Mucosa of rectum (tissue), 2 donors: Measurements from ENCODE around the gene PER2.

Experiments used
- H3K27ac ChIP-seq, 2 donors: one replicate each; pipeline ENCODE4 v1.7.0; 2013; ENCODE audit warnings: inconsistent platforms in 2 of 2, low read depth in 2 of 2, low read length in 2 of 2
- H3K27me3 ChIP-seq, 2 donors: one replicate each; pipeline ENCODE4 v1.7.0; 2013; ENCODE audit warnings: low read length in 2 of 2; ENCODE audit not compliant: control insufficient read depth in 2 of 2, insufficient read depth in 2 of 2
- H3K36me3 ChIP-seq, 2 donors: one replicate each; pipeline ENCODE4 v1.7.0; 2013; ENCODE audit warnings: low read length in 2 of 2; ENCODE audit not compliant: control insufficient read depth in 2 of 2, insufficient read depth in 2 of 2
- H3K4me1 ChIP-seq, 2 donors: one replicate each; pipeline ENCODE4 v1.7.0; 2013; ENCODE audit warnings: low read length in 2 of 2, mild to moderate bottlenecking in 1 of 2; ENCODE audit not compliant: control insufficient read depth in 2 of 2, insufficient read depth in 2 of 2
- H3K4me3 ChIP-seq, 2 donors: one replicate each; pipeline ENCODE4 v1.7.0; 2013; ENCODE audit warnings: low read length in 2 of 2
- H3K9ac ChIP-seq, 2 donors: one replicate each; pipeline ENCODE4 v1.7.0; 2013; ENCODE audit warnings: low read length in 2 of 2, low read depth in 1 of 2, mild to moderate bottlenecking in 1 of 2
- H3K9me3 ChIP-seq, 2 donors: one replicate each; pipeline ENCODE4 v1.7.0; 2013; ENCODE audit warnings: low read length in 2 of 2; ENCODE audit not compliant: control insufficient read depth in 2 of 2
- donor health status: healthy.
- donor health status: Normal muscosa, but diverticular disease.

PER2 gene

DNA sequence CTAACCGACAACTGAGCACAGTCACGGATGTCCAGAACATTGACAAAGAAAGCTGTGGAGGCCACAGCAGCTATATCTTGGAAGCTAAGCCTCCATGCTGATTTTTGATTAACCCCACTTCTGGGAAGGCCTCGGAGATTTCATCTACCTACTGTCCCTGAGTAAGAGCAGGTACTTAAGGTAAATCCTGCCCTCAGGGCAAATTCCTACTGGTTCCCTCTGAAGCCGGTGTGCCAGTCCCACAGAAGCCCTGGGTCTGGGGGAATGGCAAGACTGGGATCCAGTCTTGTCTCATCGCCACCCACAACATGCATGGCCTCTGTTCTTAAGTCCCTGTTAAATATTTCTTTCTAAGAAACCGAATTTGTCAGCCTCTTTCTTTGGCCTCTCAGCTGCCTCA, 18.7 kb downstream of the PER2 start:
- Histone ChIP-seq H3K4me1 (peaks cover 9 to 15% of the 10 kb centered on the region in 2 donors), H3K36me3 (peaks cover 65 to 67% of the 10 kb centered on the region in 2 donors), H3K4me3 (no peak overlapping the region), H3K27ac (no peak overlapping the region), H3K9ac (no peak overlapping the region), H3K27me3 (no peaks in the 10 kb centered on the region), H3K9me3 (no peaks in the 10 kb centered on the region)

DNA sequence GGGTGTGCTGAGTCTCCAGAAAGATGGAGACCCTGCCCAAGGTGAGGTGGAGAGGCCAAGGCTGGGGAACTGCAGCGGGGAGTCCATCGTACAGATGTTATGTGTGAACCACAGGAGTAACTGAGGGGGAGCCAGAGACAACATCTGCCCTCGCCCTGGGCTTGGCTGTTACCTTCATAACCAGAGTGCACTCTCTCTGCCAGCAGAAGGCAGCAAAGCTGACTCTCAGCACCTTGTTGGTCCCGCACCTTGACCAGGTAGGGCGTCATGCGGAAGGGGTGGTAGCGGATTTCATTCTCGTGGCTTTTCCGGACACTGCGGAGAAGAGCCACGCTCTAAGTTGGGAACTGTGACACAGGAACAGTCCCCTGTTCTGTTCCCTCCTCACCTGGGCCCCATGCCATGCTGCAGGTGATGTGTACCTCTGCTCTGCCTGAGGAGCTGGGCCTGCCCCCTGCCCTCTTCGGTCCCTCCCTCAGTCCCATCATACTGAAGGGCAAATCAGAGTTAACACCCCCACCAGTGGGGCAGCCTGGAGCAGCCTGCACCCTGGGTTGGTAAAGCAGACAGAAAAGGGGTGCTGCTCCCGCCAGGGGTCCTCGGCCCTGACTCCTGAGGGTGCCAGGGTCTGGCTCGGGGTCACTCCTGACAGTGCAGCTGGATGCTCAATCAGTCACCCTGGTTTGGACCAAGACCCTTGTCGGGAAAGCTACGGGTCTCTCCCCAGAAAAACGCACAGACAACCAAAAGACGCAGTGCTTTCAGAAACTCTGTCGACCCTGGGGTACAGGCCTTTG, 20.3 kb downstream of the PER2 start:
- peaks cover 10 to 16% of the 10 kb centered on the region in 2 donors for H3K4me1 ChIP-seq
- H3K36me3 ChIP-seq, result peaks cover 63 to 66% of the 10 kb centered on the region in 2 donors
- no peaks in the 10 kb centered on the region for H3K9me3 ChIP-seq
- H3K27me3 ChIP-seq, result no peaks in the 10 kb centered on the region
- H3K27ac ChIP-seq, result no peak overlapping the region
- H3K9ac ChIP-seq, result no peak overlapping the region
- no peak overlapping the region for H3K4me3 ChIP-seq

DNA sequence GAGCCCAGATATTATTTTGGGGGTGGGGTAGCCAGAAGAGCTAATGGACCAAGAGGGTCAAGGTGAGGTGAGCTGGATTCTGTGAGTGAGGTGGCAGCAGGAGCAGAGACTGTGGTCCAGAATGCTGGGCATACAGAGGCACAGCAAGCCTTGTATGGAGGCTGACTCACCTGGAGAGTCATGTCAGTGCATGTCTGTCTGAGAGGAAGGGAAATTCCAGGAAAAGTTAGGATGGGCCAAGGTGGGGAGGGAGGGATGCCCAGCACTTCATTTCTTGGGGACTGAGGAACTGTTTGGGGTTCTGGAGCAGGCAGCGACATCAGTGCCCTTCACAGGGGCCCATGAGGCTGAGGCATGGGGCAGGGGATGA, 21.1 kb downstream of the PER2 start:
- Histone ChIP-seq H3K27ac (no peak overlapping the region), H3K9me3 (no peaks in the 10 kb centered on the region), H3K36me3 (peaks cover 62 to 64% of the 10 kb centered on the region in 2 donors), H3K4me1 (peaks cover 16 to 17% of the 10 kb centered on the region in 2 donors), H3K9ac (no peak overlapping the region), H3K4me3 (no peak overlapping the region), H3K27me3 (no peaks in the 10 kb centered on the region)

DNA sequence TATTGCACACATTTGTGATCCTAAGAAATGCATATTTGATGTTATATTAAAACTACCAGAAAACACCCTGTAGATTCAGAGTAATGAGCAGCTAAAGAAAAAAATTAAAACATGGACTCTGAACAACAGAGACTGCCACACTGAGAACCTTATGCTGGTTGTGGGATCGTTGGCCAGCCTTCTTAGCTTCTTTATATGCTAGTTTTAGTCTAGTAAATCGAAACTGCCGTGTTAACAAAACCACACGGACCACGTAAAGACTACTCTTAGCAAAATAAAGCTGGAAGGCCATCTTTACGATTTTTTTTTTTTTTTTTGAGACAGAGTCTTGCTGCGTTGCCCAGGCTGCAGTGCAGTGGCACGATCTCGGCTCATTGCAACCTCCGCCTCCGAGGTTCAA, 22.8 kb downstream of the PER2 start:
- no peak overlapping the region for H3K9ac ChIP-seq
- H3K9me3 ChIP-seq, result no peaks in the 10 kb centered on the region
- H3K4me1 ChIP-seq, result peaks cover 16 to 17% of the 10 kb centered on the region in 2 donors
- H3K27ac ChIP-seq, result no peak overlapping the region
- H3K36me3 ChIP-seq, result peaks cover 64 to 67% of the 10 kb centered on the region in 2 donors
- no peaks in the 10 kb centered on the region for H3K27me3 ChIP-seq
- no peak overlapping the region for H3K4me3 ChIP-seq

DNA sequence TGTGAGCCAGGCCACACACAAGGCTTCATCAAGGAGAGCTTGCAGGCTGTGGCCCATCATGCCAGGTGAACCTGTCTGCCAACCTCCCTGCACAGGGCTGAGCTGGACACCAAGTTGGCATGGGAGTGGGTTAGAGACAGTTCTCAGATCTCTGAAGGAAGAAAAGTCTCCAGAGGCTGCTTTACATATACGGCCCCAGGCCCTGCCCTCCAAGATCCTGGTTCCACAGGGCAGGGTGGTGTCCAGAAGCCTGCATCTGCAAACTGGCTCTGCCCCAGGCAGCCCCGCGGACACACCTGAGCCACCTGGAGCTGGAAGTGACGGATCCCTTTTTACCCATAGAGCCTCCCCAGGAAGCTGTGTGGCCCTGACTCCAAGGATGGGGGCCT, 24.3 kb downstream of the PER2 start:
- Histone ChIP-seq H3K27ac (peak overlapping the region; percentile 74 to 80), H3K4me1 (peaks cover 16 to 17% of the 10 kb centered on the region in 2 donors), H3K36me3 (peaks cover 63 to 69% of the 10 kb centered on the region in 2 donors), H3K4me3 (no peak overlapping the region), H3K27me3 (no peaks in the 10 kb centered on the region), H3K9ac (peak overlapping the region in 1 of 2 donors; percentile 36), H3K9me3 (no peaks in the 10 kb centered on the region)

DNA sequence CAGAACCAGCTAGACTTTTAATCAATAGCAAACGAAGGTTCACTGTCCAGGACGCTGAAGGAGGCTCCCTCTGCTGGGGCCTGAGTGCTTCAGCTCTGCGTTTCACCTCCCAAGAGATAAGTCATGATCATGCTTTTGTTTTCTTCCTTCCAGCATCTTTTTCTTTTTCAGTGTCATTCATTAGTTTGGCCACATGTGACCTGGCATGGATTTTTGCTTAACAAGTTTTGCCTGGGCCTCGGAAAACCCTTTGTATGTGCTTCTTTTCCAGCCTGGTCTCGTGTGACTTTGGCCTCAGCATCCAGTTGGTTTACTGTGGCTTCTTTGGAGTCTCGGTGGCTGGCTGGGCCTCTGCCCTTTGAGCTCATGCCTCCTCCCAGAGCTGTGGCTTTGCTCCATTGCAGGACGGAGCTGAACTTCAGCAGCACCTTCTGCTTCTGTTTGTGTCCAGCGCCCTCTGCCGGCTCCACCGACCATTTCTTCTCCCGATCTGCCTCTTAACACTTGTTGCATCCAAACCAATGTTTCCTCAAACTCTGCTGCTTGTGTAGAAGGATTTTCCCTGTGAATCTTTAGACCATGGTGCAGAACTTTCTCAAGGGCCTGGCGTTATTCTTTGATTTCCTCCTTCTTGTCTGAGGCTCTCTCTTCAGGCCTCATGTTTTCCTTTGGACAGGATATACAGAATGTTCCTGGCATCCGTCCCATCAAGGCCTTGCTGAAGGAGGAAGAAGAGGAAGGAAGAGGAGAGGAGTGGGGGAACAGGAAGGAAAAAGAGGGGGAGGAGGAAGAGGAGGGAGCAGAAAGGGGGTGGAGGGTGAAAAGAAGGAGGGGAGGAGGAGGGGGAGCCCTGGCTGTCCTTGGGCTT, 25.0 kb downstream of the PER2 start:
- H3K27ac ChIP-seq, result peak overlapping the region; percentile 74 to 80
- no peaks in the 10 kb centered on the region for H3K9me3 ChIP-seq
- H3K36me3 ChIP-seq, result peaks cover 69% of the 10 kb centered on the region in 2 donors
- peak overlapping the region in 1 of 2 donors; percentile 36 for H3K9ac ChIP-seq
- no peak overlapping the region for H3K4me3 ChIP-seq
- H3K4me1 ChIP-seq, result peaks cover 16 to 17% of the 10 kb centered on the region in 2 donors
- H3K27me3 ChIP-seq, result no peaks in the 10 kb centered on the region

DNA sequence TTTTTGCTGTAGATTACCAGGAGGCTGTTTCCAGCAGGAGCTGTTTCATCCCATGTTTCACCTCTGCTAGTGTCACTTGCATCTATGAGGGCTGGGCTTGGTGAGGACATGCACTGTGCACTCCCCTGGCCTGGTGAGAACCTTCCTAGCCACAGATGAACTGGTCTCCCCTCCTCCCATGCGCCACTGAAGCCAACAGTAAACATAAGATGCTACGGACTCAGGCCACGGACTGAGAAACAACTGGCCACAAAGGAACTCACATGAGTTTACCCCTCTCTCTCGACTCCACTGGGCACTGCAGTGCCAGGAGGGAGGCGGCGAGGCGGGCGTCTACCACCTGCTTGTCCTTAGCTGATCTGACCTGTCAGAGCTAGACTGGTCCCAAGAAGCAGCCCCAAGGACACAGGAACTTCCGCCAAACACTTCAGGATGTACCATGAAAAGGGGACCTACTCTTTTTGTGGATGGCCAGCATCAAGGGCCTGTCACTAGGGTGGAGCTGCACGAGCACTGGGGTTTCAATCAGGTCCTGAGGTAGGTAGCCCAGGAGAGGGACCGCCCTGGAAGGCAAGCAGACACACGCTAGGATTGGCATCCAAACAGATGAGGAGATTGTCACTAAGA, 25.8 kb downstream of the PER2 start:
- Histone ChIP-seq H3K9ac (no peak overlapping the region), H3K27ac (peak overlapping the region in 1 of 2 donors; percentile 74), H3K4me1 (peaks cover 16 to 17% of the 10 kb centered on the region in 2 donors), H3K9me3 (no peaks in the 10 kb centered on the region), H3K36me3 (peaks cover 69% of the 10 kb centered on the region in 2 donors), H3K27me3 (no peaks in the 10 kb centered on the region), H3K4me3 (no peak overlapping the region)

DNA sequence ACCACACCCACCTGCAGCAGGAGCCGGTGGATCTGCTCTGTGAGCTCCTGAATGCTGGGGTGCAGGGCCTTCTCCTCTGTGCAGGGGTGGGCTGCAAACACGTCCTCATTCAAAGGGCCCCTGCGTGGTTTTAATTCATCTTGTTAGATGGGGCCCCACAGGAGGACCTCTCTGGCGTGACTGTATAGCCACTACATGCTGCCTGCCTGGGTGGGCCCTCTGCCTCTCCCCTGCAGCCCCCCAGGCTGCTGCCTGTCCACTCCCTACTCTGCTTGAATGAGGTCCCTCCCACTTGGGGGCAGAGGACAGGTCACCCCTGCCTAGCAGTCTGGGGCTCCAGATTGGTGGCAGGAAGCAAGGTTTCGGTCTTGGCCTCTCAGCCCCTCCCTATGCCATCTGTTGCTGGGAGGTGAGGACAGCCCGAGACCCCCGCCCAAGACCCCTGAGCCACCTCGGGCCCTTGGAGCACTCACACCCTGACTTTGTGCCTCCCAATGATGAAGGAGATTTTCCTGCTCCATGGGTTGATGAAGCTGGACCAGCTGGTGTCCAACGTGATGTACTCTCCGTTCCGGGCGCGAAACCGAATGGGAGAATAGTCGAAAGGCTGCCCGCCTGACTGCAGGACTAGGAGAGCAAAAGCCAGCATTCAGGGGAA, 26.6 kb downstream of the PER2 start:
- Histone ChIP-seq H3K4me3 (no peak overlapping the region), H3K4me1 (peaks cover 16 to 17% of the 10 kb centered on the region in 2 donors), H3K9me3 (no peaks in the 10 kb centered on the region), H3K27me3 (no peaks in the 10 kb centered on the region), H3K36me3 (peaks cover 65 to 66% of the 10 kb centered on the region in 2 donors), H3K27ac (no peak overlapping the region), H3K9ac (no peak overlapping the region)

DNA sequence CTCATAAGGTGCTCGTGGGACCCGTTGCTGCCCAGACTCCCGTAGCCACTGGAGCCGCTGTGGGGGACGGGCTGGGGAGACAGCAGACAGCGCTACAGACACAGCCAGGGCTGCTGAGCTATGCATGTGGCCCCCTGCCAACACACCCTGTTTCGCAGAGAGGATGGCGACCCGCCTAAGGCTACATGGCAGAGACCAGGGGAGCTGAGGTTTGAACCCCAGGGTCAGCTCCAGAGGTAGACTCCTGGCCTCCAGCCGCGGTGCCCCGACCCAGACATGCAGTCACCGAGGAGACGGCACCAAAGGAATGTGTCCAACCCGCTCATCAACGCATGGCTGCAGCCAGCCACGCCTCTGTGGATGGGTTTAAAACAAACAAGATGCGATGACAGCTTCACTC, 27.5 kb downstream of the PER2 start:
- Histone ChIP-seq H3K36me3 (peaks cover 73 to 74% of the 10 kb centered on the region in 2 donors), H3K9ac (no peak overlapping the region), H3K4me3 (no peak overlapping the region)

More for the DNA sequence above, 27.5 kb downstream of the PER2 start:
- H3K9me3 ChIP-seq, result no peaks in the 10 kb centered on the region
- H3K27me3 ChIP-seq, result no peaks in the 10 kb centered on the region
- H3K4me1 ChIP-seq, result peaks cover 16 to 17% of the 10 kb centered on the region in 2 donors
- no peak overlapping the region for H3K27ac ChIP-seq
